ENCODE data around the gene TSPAN32.

DNA sequence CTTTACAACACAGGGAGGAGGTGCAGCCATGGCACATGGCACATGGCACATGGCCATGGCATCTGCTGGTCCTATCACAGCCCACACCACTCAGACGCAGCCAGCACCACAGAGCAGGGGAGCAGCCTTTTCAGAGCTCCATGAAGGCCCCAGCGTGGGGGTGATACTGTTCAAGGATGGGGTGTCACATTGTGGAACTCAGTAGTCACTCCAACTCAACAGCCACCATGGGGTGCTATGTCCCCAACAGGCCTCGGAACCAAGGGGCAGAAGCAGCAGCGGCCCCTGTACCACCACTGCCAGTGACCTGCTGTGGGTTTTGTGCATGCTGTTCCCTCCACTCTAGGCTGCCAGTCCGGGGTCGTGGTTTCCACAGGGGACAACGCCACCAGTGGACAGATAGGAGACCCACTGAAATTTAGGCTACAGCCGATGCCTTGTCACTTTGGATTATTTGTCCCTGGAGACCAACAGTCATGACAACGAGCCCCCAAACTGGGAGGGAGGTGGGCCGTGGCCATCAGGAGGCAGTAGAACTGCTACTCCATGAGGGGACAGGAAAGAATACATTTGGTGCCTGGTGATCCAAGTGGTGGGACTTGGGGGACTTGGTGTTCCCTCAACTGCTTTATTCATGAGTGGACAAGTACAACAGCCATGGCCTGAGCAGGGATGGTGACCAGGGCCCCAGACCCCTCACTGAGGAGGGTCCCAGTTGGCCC, 44.9 kb downstream of the TSPAN32 start:
- TF ChIP-seq, protein P1, sequence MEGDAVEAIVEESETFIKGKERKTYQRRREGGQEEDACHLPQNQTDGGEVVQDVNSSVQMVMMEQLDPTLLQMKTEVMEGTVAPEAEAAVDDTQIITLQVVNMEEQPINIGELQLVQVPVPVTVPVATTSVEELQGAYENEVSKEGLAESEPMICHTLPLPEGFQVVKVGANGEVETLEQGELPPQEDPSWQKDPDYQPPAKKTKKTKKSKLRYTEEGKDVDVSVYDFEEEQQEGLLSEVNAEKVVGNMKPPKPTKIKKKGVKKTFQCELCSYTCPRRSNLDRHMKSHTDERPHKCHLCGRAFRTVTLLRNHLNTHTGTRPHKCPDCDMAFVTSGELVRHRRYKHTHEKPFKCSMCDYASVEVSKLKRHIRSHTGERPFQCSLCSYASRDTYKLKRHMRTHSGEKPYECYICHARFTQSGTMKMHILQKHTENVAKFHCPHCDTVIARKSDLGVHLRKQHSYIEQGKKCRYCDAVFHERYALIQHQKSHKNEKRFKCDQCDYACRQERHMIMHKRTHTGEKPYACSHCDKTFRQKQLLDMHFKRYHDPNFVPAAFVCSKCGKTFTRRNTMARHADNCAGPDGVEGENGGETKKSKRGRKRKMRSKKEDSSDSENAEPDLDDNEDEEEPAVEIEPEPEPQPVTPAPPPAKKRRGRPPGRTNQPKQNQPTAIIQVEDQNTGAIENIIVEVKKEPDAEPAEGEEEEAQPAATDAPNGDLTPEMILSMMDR (IDR thresholded peaks at IDR 0.05; ENCODE audit: low read depth, low read length), result no peak
- TF ChIP-seq EZH2phosphoT487 (IDR thresholded peaks at IDR 0.05; ENCODE audit: low read depth), result no peak

Measured in OCI-LY3 (cell line).